IMR-90 (cell line): ENCODE data around the gene CELSR1. TPM values are rescaled to one million over a fixed set of nuclear protein-coding genes. Genes with fewer than 3 reads are reported as not detected.

Experiments
- ATAC-seq: fragments of 200-7000 bp; cut with Tn5 transposase; 2 replicates; pipeline ENCODE4 v1.9.1; 2020; ENCODE audit warnings: low read depth, mild to moderate bottlenecking, moderate library complexity
- BruUV-seq: library from RNA; stranded (reverse); fragments of 400-500 nt; replicated peaks from 2 replicates; lab custom pipeline; 2021; lab: Mats Ljungman, UMichigan
- CTCF ChIA-PET: fragments of 300-600 bp; formaldehyde crosslinking; extraction: SDS; loops from one replicate; lab custom pipeline; 2021; ENCODE audit warnings: antibody characterized with exemption; lab: Yijun Ruan, JAX
- POLR2A ChIA-PET: fragments of 300-600 bp; sonication (Branson Sonifier 250); formaldehyde crosslinking; loops from one replicate; lab custom pipeline; 2022; ENCODE audit warnings: antibody characterized with exemption; ENCODE audit not compliant: unreplicated experiment; lab: Charles Lee
- DNase-seq: peaks from one replicate; pipeline ENCODE4 v3.0.0; 2013
- H2AFZ ChIP-seq: replicated peaks from 2 replicates; pipeline ENCODE3; 2013; ENCODE audit warnings: low read length, mild to moderate bottlenecking; ENCODE audit not compliant: poor library complexity
- H2AK5ac ChIP-seq: 2 replicates; pipeline ENCODE4 v1.6.1; 2013; ENCODE audit warnings: low read depth, low read length, inconsistent platforms
- H2AK9ac ChIP-seq: replicated peaks from 2 replicates; pipeline ENCODE3; 2013; ENCODE audit warnings: mild to moderate bottlenecking, low read depth, low read length, moderate library complexity; ENCODE audit not compliant: poor library complexity
- H2BK120ac ChIP-seq: 2 replicates; pipeline ENCODE4 v1.6.1; 2013; ENCODE audit warnings: low read depth, low read length, inconsistent platforms
- H2BK15ac ChIP-seq: 3 replicates; pipeline ENCODE4 v1.6.1; 2013; ENCODE audit warnings: low read depth, low read length, inconsistent platforms
- H2BK20ac ChIP-seq: 2 replicates; pipeline ENCODE4 v1.6.1; 2013; ENCODE audit warnings: low read depth, mild to moderate bottlenecking, inconsistent platforms, low read length, moderate library complexity
- H2BK5ac ChIP-seq: 2 replicates; pipeline ENCODE4 v1.6.1; 2013; ENCODE audit warnings: mild to moderate bottlenecking, low read depth, low read length, inconsistent platforms; ENCODE audit not compliant: poor library complexity, severe bottlenecking
- H3K14ac ChIP-seq: replicated peaks from 2 replicates; pipeline ENCODE4 v1.6.1; 2013; ENCODE audit warnings: low read depth, low read length, inconsistent platforms
- H3K18ac ChIP-seq: 2 replicates; pipeline ENCODE4 v1.6.1; 2013; ENCODE audit warnings: low read depth, low read length, control low read depth
- H3K23ac ChIP-seq: 2 replicates; pipeline ENCODE4 v1.6.1; 2013; ENCODE audit warnings: low read depth, low read length, inconsistent platforms
- H3K27ac ChIP-seq: 2 replicates; pipeline ENCODE4 v1.5.1; 2013; ENCODE audit warnings: mild to moderate bottlenecking, control low read depth, low read length; ENCODE audit not compliant: insufficient read depth
- H3K27me3 ChIP-seq: 2 replicates; pipeline ENCODE4 v1.6.1; 2013; ENCODE audit warnings: low read length; ENCODE audit not compliant: control insufficient read depth, insufficient read depth
- H3K36me3 ChIP-seq: 2 replicates; pipeline ENCODE4 v1.6.1; 2013; ENCODE audit warnings: low read length, mixed read lengths; ENCODE audit not compliant: control insufficient read depth, insufficient read depth
- H3K4ac ChIP-seq: 2 replicates; pipeline ENCODE4 v1.6.1; 2013; ENCODE audit warnings: low read depth, low read length, inconsistent platforms
- H3K4me1 ChIP-seq: 2 replicates; pipeline ENCODE4 v1.6.1; 2013; ENCODE audit warnings: low read length, mixed read lengths; ENCODE audit not compliant: control insufficient read depth, insufficient read depth
- H3K4me2 ChIP-seq: 2 replicates; pipeline ENCODE4 v1.6.1; 2013; ENCODE audit warnings: low read depth, mild to moderate bottlenecking, control low read depth, low read length, moderate library complexity
- H3K4me3 ChIP-seq: 2 replicates; pipeline ENCODE4 v1.5.1; 2013; ENCODE audit warnings: low read depth, mild to moderate bottlenecking, control low read depth, low read length, moderate library complexity; ENCODE audit not compliant: insufficient read depth
- H3K56ac ChIP-seq: 2 replicates; pipeline ENCODE4 v1.6.1; 2013; ENCODE audit warnings: low read length, inconsistent platforms; ENCODE audit not compliant: insufficient read depth; ENCODE audit errors: extremely low read depth
- H3K79me1 ChIP-seq, 2 experiments: 2 replicates each; pipeline ENCODE4 v1.6.1; 2013; ENCODE audit warnings: low read length in 2 of 2, inconsistent platforms in 1 of 2, low read depth in 1 of 2
- H3K9ac ChIP-seq: 2 replicates; pipeline ENCODE4 v1.6.1; 2013; ENCODE audit warnings: low read depth, low read length, control low read depth
- H3K9me1 ChIP-seq: 2 replicates; pipeline ENCODE4 v1.6.1; 2013; ENCODE audit warnings: low read length, inconsistent platforms; ENCODE audit not compliant: insufficient read depth
- H3K9me3 ChIP-seq: 2 replicates; pipeline ENCODE4 v1.6.1; 2013; ENCODE audit warnings: low read length; ENCODE audit not compliant: control insufficient read depth, insufficient read depth
- H4K20me1 ChIP-seq: 2 replicates; pipeline ENCODE4 v1.6.1; 2013; ENCODE audit warnings: low read length, inconsistent platforms; ENCODE audit not compliant: insufficient read depth
- H4K5ac ChIP-seq: 2 replicates; pipeline ENCODE4 v1.6.1; 2013; ENCODE audit warnings: mild to moderate bottlenecking, low read depth, low read length, control low read depth
- H4K8ac ChIP-seq, 2 experiments: 2 replicates each; pipeline ENCODE4 v1.6.1; 2013; ENCODE audit warnings: low read depth in 2 of 2, low read length in 2 of 2, control low read depth in 1 of 2, inconsistent platforms in 1 of 2
- H4K91ac ChIP-seq: 2 replicates; pipeline ENCODE4 v1.6.1; 2013; ENCODE audit warnings: low read depth, low read length, inconsistent platforms; ENCODE audit not compliant: insufficient read depth
- CEBPB ChIP-seq: IDR thresholded peaks from 2 replicates; pipeline ENCODE4 v1.6.1; 2012; ENCODE audit warnings: low read depth, low read length, improper control_type of control experiment
- CHD1 ChIP-seq: IDR thresholded peaks from 2 replicates; pipeline ENCODE4 v1.6.1; 2012; ENCODE audit warnings: low read depth, low read length, improper control_type of control experiment
- FOS ChIP-seq: fragments of 150-350 bp; IDR thresholded peaks from 2 replicates; pipeline ENCODE4 v1.6.1; 2016; ENCODE audit warnings: low read depth, low read length
- MXI1 ChIP-seq: IDR thresholded peaks from 2 replicates; pipeline ENCODE4 v1.6.1; 2012; ENCODE audit warnings: low read depth, mild to moderate bottlenecking, low read length, moderate library complexity, borderline replicate concordance
- NFE2L2 ChIP-seq: fragments of 150-350 bp; IDR thresholded peaks from 2 replicates; pipeline ENCODE4 v1.6.1; 2016; ENCODE audit warnings: low read depth, mild to moderate bottlenecking, low read length
- SMC3 ChIP-seq: fragments of 150-350 bp; IDR thresholded peaks from 2 replicates; pipeline ENCODE4 v1.6.1; 2016; ENCODE audit warnings: low read depth, mild to moderate bottlenecking, antibody characterized with exemption, low read length, moderate library complexity
- WGBS, 2 experiments: methylation state at CpG; one replicate each; pipeline versions ENCODE4 v1.1.5 to v1.1.7; 2013; ENCODE audit warnings: missing lambda C conversion rate in 2 of 2; ENCODE audit not compliant: insufficient read length in 1 of 2; ENCODE audit errors: extremely low coverage in 2 of 2; 5-methylcytosine and 5-hydroxymethylcytosine counted together
- dilution Hi-C: fragments of 300-500 bp; cut with HindIII; formaldehyde crosslinking; loops from one replicate; pipeline ENCODE4 v1.14.3; 2018; ENCODE audit warnings: low sequenced_read_pairs; ENCODE audit not compliant: unreplicated experiment
- in situ Hi-C: fragments of 300-500 bp; cut with MboI; formaldehyde crosslinking; loops from 3 replicates; pipeline ENCODE4 v1.14.3; 2019; ENCODE audit warnings: low sequenced_read_pairs, inconsistent platforms, mixed read lengths
- intact Hi-C: fragments of 100-400 bp; cut with micrococcal nuclease; formaldehyde crosslinking; loops from 2 replicates; pipeline ENCODE4 v1.10.0; 2022
- polyA plus RNA-seq, 3 experiments: library from polyadenylated mRNA; depleted of rRNA; stranded (reverse); fragments of >200 nt; gene quantifications; 2 replicates each; pipeline ENCODE4 v1.2.3, GENCODE V29; 2012; ENCODE audit warnings: low replicate concordance in 1 of 3
- total RNA-seq: library from RNA; depleted of rRNA; stranded (reverse); fragments of >200 nt; gene quantifications from 2 replicates; pipeline ENCODE4 v1.2.3, GENCODE V29; 2012
- TF ChIP-seq, protein P1 (sequence below): fragments of 150-350 bp; IDR thresholded peaks from 2 replicates; pipeline ENCODE4 v1.6.1; 2017; ENCODE audit warnings: mild to moderate bottlenecking, antibody characterized with exemption, low read length, low read depth

The CELSR1 gene
- total and polyA plus RNA-seq, 2 of the 4 experiments (the other 2 are of a cell fraction): 0.36 to 0.82 TPM

DNA sequence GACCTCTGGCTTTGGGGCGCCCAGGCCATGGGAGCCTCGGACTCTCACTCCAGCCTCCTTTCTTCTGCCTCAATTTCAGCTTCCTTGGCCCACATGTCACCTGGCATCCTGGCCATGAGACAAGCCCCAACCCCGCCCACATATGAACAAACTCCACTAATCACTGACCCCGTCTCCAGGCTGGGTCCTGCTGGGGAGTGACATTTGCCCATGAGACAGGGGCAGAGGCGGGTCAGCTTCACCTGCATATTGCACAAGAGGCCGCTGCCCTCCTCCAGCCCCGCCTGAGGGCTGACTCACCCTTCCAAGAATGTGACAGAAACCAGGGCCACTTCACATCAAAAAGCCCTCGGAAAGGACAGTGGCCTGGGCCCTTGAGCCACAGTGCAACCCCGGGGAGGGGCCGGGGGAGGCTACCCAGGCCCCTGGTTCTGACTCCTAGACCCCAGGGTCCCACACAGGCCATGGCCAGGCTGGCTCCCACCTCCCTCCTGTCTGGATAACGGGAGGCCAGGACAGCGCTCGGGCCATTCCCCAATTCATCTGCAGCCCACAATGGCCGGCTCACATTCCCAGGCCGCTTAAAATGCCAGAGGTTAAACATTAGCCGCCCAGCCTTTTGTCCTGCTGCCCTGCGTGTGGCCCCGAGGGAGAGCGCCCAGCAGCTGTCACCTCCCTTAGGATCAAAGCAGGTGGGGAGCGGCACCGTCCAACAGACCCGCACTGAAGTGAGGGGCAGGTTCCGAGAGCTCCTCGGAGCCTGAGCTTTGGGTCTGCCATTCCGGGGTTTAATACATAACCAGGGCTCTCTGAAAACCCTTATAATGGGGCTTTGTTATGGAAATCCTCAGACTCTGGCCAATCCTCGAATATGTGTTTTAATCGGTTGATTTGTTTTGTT, 159.6 kb downstream of the CELSR1 start:
- Histone ChIP-seq H3K4ac (no peak overlapping the region), H3K36me3 (no peaks in the 10 kb centered on the region), H3K56ac (no peak overlapping the region), H3K9me3 (peaks cover 6% of the 10 kb centered on the region), H2AK5ac (no peak overlapping the region), H3K9ac (no peak overlapping the region), H3K4me3 (no peak overlapping the region), H2BK5ac (no peak overlapping the region), H3K27ac (no peak overlapping the region), H2BK120ac (no peak overlapping the region), H2AFZ (no peak overlapping the region), H2BK15ac (no peak overlapping the region), H4K91ac (no peak overlapping the region), H3K9me1 (no peaks in the 10 kb centered on the region), H4K5ac (no peak overlapping the region), H2BK20ac (no peak overlapping the region), H3K4me2 (no peak overlapping the region), H4K20me1 (no peaks in the 10 kb centered on the region), H3K79me1 (no peaks in the 10 kb centered on the region), H3K14ac (no peak overlapping the region), H2AK9ac (no peak overlapping the region), H4K8ac (no peak overlapping the region), H3K23ac (no peak overlapping the region), H3K27me3 (peaks cover 16% of the 10 kb centered on the region; the same call in 1 of the 2 replicates), H3K18ac (no peak overlapping the region), H3K4me1 (no peaks in the 10 kb centered on the region; the same call in 1 of the 2 replicates)
- dilution Hi-C loops: no loop called here
- intact Hi-C loops: no loop called here
- POLR2A ChIA-PET: no interaction called here
- CTCF ChIA-PET: no interaction called here
- no peak for DNase-seq
- 0 out of 2 replicates have a peak, but pooled peaks have one; percentile 17 for ATAC-seq
- no TSS peak for BruUV-seq
- in situ Hi-C loops: no loop called here
- WGBS, 2 experiments: 41% methylated on average over 13 of the region's 27 CpGs; no CpG with 5 or more reads in 1 of the 2 experiments
- TF ChIP-seq CHD1 (no peak), NFE2L2 (no peak), SMC3 (no peak), MXI1 (no peak), CEBPB (peak; percentile 82), FOS (no peak)
- TF ChIP-seq, protein P1, sequence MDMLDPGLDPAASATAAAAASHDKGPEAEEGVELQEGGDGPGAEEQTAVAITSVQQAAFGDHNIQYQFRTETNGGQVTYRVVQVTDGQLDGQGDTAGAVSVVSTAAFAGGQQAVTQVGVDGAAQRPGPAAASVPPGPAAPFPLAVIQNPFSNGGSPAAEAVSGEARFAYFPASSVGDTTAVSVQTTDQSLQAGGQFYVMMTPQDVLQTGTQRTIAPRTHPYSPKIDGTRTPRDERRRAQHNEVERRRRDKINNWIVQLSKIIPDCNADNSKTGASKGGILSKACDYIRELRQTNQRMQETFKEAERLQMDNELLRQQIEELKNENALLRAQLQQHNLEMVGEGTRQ: no peak
